Neural cell (in vitro differentiated cells): ENCODE data around the gene APRT. TPM values are rescaled to one million over a fixed set of nuclear protein-coding genes. Genes with fewer than 3 reads are reported as not detected.

Experiments used
- H2AFZ ChIP-seq: fragments of 200-600, 300-800 bp; sonication (generic), shearing (Covaris generic); 2 replicates; pipeline ENCODE4 v1.6.0; 2014; ENCODE audit warnings: low read depth, mild to moderate bottlenecking, antibody characterized with exemption, low read length, moderate library complexity
- H3F3A ChIP-seq: fragments of 200-600 bp; shearing (Covaris generic); 2 replicates; pipeline ENCODE4 v1.6.1; 2016; ENCODE audit warnings: mild to moderate bottlenecking, moderate library complexity, mixed read lengths, antibody characterized with exemption, low read length; ENCODE audit not compliant: insufficient read depth, poor library complexity, severe bottlenecking
- H3K27ac ChIP-seq: fragments of 200-600, 300-800 bp; sonication (generic), shearing (Covaris generic); 2 replicates; pipeline ENCODE4 v1.5.1; 2014; ENCODE audit warnings: mild to moderate bottlenecking, low read length, moderate library complexity
- H3K27me3 ChIP-seq: fragments of 300-800, 200-600 bp; sonication (generic), shearing (Covaris generic); 2 replicates; pipeline ENCODE4 v1.6.0; 2014; ENCODE audit warnings: mild to moderate bottlenecking, low read depth, low read length, moderate library complexity; ENCODE audit not compliant: insufficient read depth
- H3K36me3 ChIP-seq: fragments of 300-800, 200-600 bp; sonication (generic), shearing (Covaris generic); 2 replicates; pipeline ENCODE4 v1.5.1; 2014; ENCODE audit warnings: mild to moderate bottlenecking, antibody characterized with exemption, low read length, moderate library complexity; ENCODE audit not compliant: insufficient read depth
- H3K4me2 ChIP-seq: fragments of 300-800, 200-600 bp; sonication (generic), shearing (Covaris generic); 2 replicates; pipeline ENCODE4 v1.6.0; 2014; ENCODE audit warnings: mild to moderate bottlenecking, low read length
- H3K4me3 ChIP-seq: fragments of 300-800, 200-600 bp; sonication (generic), shearing (Covaris generic); 2 replicates; pipeline ENCODE4 v1.5.1; 2014; ENCODE audit warnings: mild to moderate bottlenecking, low read length, moderate library complexity
- H3K79me2 ChIP-seq: fragments of 200-600 bp; shearing (Covaris generic); replicated peaks from 2 replicates; pipeline ENCODE4 v1.6.0; 2014; ENCODE audit warnings: mild to moderate bottlenecking, low read length, moderate library complexity; ENCODE audit not compliant: insufficient read depth
- H3K9ac ChIP-seq: fragments of 300-800, 200-600 bp; sonication (generic), shearing (Covaris generic); 2 replicates; pipeline ENCODE4 v1.6.1; 2016; ENCODE audit warnings: mild to moderate bottlenecking, low read length, mixed read lengths
- H3K9me2 ChIP-seq: fragments of 200-600 bp; shearing (Covaris generic); 2 replicates; pipeline ENCODE4 v1.6.1; 2016; ENCODE audit warnings: mild to moderate bottlenecking, low read length, mixed read lengths; ENCODE audit not compliant: insufficient read depth
- H3K9me3 ChIP-seq: fragments of 200-600, 300-800 bp; sonication (generic), shearing (Covaris generic); 2 replicates; pipeline ENCODE4 v1.6.1; 2016; ENCODE audit warnings: mild to moderate bottlenecking, mixed run types, low read length, moderate library complexity, mixed read lengths
- H4K20me1 ChIP-seq: fragments of 200-600 bp; shearing (Covaris generic); 2 replicates; pipeline ENCODE4 v1.6.1; 2016; ENCODE audit warnings: mild to moderate bottlenecking, mixed run types; ENCODE audit not compliant: insufficient read depth
- CTCF ChIP-seq: fragments of 450-650 bp; IDR thresholded peaks from 2 replicates; pipeline ENCODE4 v1.5.1; 2014; ENCODE audit warnings: antibody characterized with exemption, mild to moderate bottlenecking, moderate library complexity; ENCODE audit not compliant: poor library complexity, severe bottlenecking
- EP300 ChIP-seq: fragments of 450-650 bp; conservative IDR thresholded peaks from 2 replicates; pipeline ENCODE4 v1.6.1; 2014; ENCODE audit warnings: antibody characterized with exemption, mild to moderate bottlenecking, moderate library complexity; ENCODE audit not compliant: poor library complexity, severe bottlenecking
- EZH2 ChIP-seq: fragments of 200-600, 300-800 bp; shearing (Covaris generic), sonication (generic); IDR thresholded peaks from 2 replicates; pipeline ENCODE4 v1.6.1; 2014; ENCODE audit warnings: antibody characterized with exemption, low read length, borderline replicate concordance, mild to moderate bottlenecking; ENCODE audit not compliant: insufficient read depth, poor library complexity, severe bottlenecking
- MXI1 ChIP-seq: fragments of 450-650 bp; conservative IDR thresholded peaks from 2 replicates; pipeline ENCODE4 v1.6.1; 2014; ENCODE audit warnings: antibody characterized with exemption, mild to moderate bottlenecking; ENCODE audit not compliant: poor library complexity, severe bottlenecking
- POLR2AphosphoS5 ChIP-seq: IDR thresholded peaks from 2 replicates; pipeline ENCODE4 v1.6.1; 2012
- RAD21 ChIP-seq: fragments of 450-650 bp; conservative IDR thresholded peaks from 2 replicates; pipeline ENCODE4 v1.6.1; 2014; ENCODE audit warnings: antibody characterized with exemption, mild to moderate bottlenecking, moderate library complexity
- SMC3 ChIP-seq: fragments of 450-650 bp; conservative IDR thresholded peaks from 2 replicates; pipeline ENCODE4 v1.6.1; 2014; ENCODE audit warnings: antibody characterized with exemption, mild to moderate bottlenecking, moderate library complexity; ENCODE audit not compliant: poor library complexity
- TAF1 ChIP-seq: IDR thresholded peaks from 2 replicates; pipeline ENCODE4 v1.6.1; 2012; ENCODE audit warnings: low read depth
- polyA plus RNA-seq: library from polyadenylated mRNA; depleted of rRNA; stranded (reverse); fragments of >200 nt; gene quantifications from 2 replicates; pipeline ENCODE4 v1.2.3, GENCODE V29; 2014
- TF ChIP-seq, protein P1 (sequence below): IDR thresholded peaks from 2 replicates; pipeline ENCODE4 v1.6.1; 2012; ENCODE audit warnings: borderline replicate concordance

Gene APRT
- polyA plus RNA-seq, 1 donor from 2014 or later: 52.0 TPM

DNA sequence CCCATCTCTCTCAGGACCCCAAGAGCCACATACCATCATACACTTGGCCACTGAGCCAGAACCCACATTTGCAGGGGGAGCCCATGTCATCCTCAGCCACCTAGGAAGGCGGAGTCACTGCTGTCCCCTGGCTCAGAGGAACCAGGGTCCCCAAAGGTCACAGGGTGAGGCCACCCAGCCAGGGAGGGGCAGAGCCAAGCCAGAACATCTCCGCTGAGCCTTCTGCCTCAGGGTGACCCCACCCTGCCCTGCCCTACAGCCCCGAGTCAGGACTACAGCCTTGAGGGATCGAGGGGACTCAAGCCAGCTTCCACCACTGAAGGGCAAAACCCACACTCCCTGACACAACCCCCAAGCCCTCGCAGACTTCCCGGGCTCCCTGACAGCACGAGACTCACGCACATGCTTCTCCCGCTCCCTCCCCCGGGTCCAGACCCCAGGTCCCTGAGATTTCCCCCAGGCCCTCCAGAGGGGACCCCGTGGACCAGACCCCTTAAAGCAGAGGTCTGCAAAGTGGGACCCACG, 44.1 kb downstream of the APRT start:
- Histone ChIP-seq H3K27ac (no peak overlapping the region), H3K4me2 (no peak overlapping the region)

DNA sequence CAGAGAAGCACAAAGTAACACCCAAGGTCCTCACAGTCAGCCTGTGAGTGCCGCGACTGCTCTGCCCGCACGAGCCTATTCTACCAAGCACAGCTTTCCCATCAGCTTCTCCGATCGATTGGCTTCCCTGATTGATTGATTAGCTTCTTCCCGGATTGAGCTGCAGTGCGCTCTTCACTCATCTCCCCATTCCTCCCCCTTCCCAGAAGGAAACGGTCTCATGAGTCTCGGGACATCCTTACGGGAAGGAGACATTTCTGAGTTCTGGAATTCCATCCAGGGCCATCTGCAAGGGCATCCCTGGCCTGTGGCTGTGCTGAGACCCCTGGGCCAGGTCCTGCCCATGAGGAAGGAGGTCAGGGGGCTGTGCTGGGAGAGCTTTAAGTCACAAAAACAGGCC, 44.8 kb downstream of the APRT start:
- H3K9ac ChIP-seq: no peak overlapping the region
- H3F3A ChIP-seq: no peaks in the 10 kb centered on the region
- no peaks in the 10 kb centered on the region for H3K36me3 ChIP-seq
- H3K27ac ChIP-seq: no peak overlapping the region
- TF ChIP-seq MXI1 (no peak), EP300 (no peak), RAD21 (no peak), POLR2AphosphoS5 (no peak), SMC3 (no peak), TAF1 (no peak), EZH2 (no peak), CTCF (no peak)
- TF ChIP-seq, protein P1, sequence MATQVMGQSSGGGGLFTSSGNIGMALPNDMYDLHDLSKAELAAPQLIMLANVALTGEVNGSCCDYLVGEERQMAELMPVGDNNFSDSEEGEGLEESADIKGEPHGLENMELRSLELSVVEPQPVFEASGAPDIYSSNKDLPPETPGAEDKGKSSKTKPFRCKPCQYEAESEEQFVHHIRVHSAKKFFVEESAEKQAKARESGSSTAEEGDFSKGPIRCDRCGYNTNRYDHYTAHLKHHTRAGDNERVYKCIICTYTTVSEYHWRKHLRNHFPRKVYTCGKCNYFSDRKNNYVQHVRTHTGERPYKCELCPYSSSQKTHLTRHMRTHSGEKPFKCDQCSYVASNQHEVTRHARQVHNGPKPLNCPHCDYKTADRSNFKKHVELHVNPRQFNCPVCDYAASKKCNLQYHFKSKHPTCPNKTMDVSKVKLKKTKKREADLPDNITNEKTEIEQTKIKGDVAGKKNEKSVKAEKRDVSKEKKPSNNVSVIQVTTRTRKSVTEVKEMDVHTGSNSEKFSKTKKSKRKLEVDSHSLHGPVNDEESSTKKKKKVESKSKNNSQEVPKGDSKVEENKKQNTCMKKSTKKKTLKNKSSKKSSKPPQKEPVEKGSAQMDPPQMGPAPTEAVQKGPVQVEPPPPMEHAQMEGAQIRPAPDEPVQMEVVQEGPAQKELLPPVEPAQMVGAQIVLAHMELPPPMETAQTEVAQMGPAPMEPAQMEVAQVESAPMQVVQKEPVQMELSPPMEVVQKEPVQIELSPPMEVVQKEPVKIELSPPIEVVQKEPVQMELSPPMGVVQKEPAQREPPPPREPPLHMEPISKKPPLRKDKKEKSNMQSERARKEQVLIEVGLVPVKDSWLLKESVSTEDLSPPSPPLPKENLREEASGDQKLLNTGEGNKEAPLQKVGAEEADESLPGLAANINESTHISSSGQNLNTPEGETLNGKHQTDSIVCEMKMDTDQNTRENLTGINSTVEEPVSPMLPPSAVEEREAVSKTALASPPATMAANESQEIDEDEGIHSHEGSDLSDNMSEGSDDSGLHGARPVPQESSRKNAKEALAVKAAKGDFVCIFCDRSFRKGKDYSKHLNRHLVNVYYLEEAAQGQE: no peak
- H2AFZ ChIP-seq: no peak overlapping the region
- H3K9me2 ChIP-seq: no peaks in the 10 kb centered on the region
- no peak overlapping the region for H3K4me3 ChIP-seq
- no peaks in the 10 kb centered on the region for H3K27me3 ChIP-seq
- no peak overlapping the region for H3K4me2 ChIP-seq
- H3K9me3 ChIP-seq: no peaks in the 10 kb centered on the region
- no peaks in the 10 kb centered on the region for H4K20me1 ChIP-seq
- no peaks in the 10 kb centered on the region for H3K79me2 ChIP-seq

More for the DNA sequence above, 44.1 kb downstream of the APRT start:
- Histone ChIP-seq H3F3A (no peaks in the 10 kb centered on the region), H3K4me3 (no peak overlapping the region), H4K20me1 (no peaks in the 10 kb centered on the region), H2AFZ (no peak overlapping the region), H3K9ac (no peak overlapping the region), H3K9me3 (no peaks in the 10 kb centered on the region), H3K79me2 (no peaks in the 10 kb centered on the region), H3K36me3 (no peaks in the 10 kb centered on the region), H3K27me3 (no peaks in the 10 kb centered on the region), H3K9me2 (no peaks in the 10 kb centered on the region)
- TF ChIP-seq SMC3: no peak
- TF ChIP-seq EZH2: no peak
- TF ChIP-seq, protein P1: no peak
- TF ChIP-seq MXI1: no peak
- no peak for TF ChIP-seq CTCF
